Pons (tissue), 1 donor: ENCODE results near the gene CSH1.
"Not testable (repeated sequence)": the region's sequence is repeated elsewhere in the genome, so short reads cannot be mapped to it uniquely, and the experiment has no call there.

Source experiments
- DNase-seq: peaks from one replicate; pipeline ENCODE4 v3.0.0-alpha.2; 2016; ENCODE audit warnings: low spot score

CSH1 gene

GRCh38 chr17:63896524-63897354 is at the start of gene CSH1:
TSS of gene CSH1 (minus strand) at chr17:63896574. CDS start at chr17:63896511, 63 bp downstream.
- DNase-seq = not testable (repeated sequence)

GRCh38 chr17:63945784-63946439 is 49.5 kb upstream of the CSH1 start:
- DNase-seq = no peak

GRCh38 chr17:63944736-63945499 is 48.5 kb upstream of the CSH1 start:
- DNase-seq = no peak

GRCh38 chr17:63943745-63944144 is 47.4 kb upstream of the CSH1 start:
- no peak for DNase-seq

- no peak for DNase-seq
These were observed 46.1 kb upstream of the CSH1 start for GRCh38 chr17:63942309-63942985.

GRCh38 chr17:63941751-63942150 is 45.4 kb upstream of the CSH1 start:
- no peak for DNase-seq

GRCh38 chr17:63941162-63941561 is 44.8 kb upstream of the CSH1 start:
- DNase-seq = no peak

GRCh38 chr17:63940584-63940983 is 44.2 kb upstream of the CSH1 start:
- no peak for DNase-seq

GRCh38 chr17:63939884-63940283 is 43.5 kb upstream of the CSH1 start:
- no peak for DNase-seq

GRCh38 chr17:63939401-63939800 is 43.0 kb upstream of the CSH1 start:
- DNase-seq = no peak

- no peak for DNase-seq
These were observed 41.5 kb upstream of the CSH1 start for GRCh38 chr17:63937920-63938319.

- no peak for DNase-seq
These were observed 40.9 kb upstream of the CSH1 start for GRCh38 chr17:63937319-63937718.

GRCh38 chr17:63934183-63935112 is 38.1 kb upstream of the CSH1 start:
- no peak for DNase-seq

- no peak for DNase-seq
These were observed 37.2 kb upstream of the CSH1 start for GRCh38 chr17:63933598-63933997.

GRCh38 chr17:63932721-63933120 is 36.3 kb upstream of the CSH1 start:
- DNase-seq = no peak

- no peak for DNase-seq
These were observed 35.7 kb upstream of the CSH1 start, which contains the start of gene CD79B for GRCh38 chr17:63931981-63932561. TSS of gene CD79B (minus strand) at chr17:63932331. CDS start at chr17:63932261, 70 bp downstream.

GRCh38 chr17:63930951-63931575 is 34.7 kb upstream of the CSH1 start:
- DNase-seq = no peak

- no peak for DNase-seq
These were observed 33.7 kb upstream of the CSH1 start for GRCh38 chr17:63929860-63930766.
